ENCODE results near the gene COLGALT1. TPM values are rescaled to one million over a fixed set of nuclear protein-coding genes. Genes with fewer than 3 reads are reported as not detected.
"Not testable (repeated sequence)": the region's sequence is repeated elsewhere in the genome, so short reads cannot be mapped to it uniquely, and the experiment has no call there.

Gene COLGALT1
- total RNA-seq, 1 donor from 2014 or later = 74.5 TPM

GRCh38 chr19:17567940-17568339 lies 12.5 kb downstream of the COLGALT1 start:
- no peak for TF ChIP-seq CTCF (IDR thresholded peaks at IDR 0.05; ENCODE audit: partially characterized antibody, unreplicated experiment)
- DNase-seq = no peak
- H3K9me3 Mint-ChIP-seq (ENCODE audit: unreplicated experiment) = no peaks in the 10 kb centered on the region
- H3K4me1 Mint-ChIP-seq (ENCODE audit: low read depth, unreplicated experiment) = no peaks in the 10 kb centered on the region
- H3K27ac Mint-ChIP-seq (ENCODE audit: unreplicated experiment) = no peak overlapping the region
- peaks cover 3% of the 10 kb centered on the region for H3K27me3 Mint-ChIP-seq (ENCODE audit: unreplicated experiment)
- H3K36me3 Mint-ChIP-seq (ENCODE audit: unreplicated experiment) = no peaks in the 10 kb centered on the region
- no peak overlapping the region for H3K4me3 Mint-ChIP-seq (ENCODE audit: unreplicated experiment)

- not testable (repeated sequence) for H3K27me3 Mint-ChIP-seq (ENCODE audit: unreplicated experiment); H3K4me3 Mint-ChIP-seq (ENCODE audit: unreplicated experiment); H3K9me3 Mint-ChIP-seq (ENCODE audit: unreplicated experiment); H3K4me1 Mint-ChIP-seq (ENCODE audit: low read depth, unreplicated experiment); DNase-seq; H3K27ac Mint-ChIP-seq (ENCODE audit: unreplicated experiment); H3K36me3 Mint-ChIP-seq (ENCODE audit: unreplicated experiment)
Measured at GRCh38 chr19:17570291-17570690, 14.8 kb downstream of the COLGALT1 start.

GRCh38 chr19:17570791-17571190 lies 15.3 kb downstream of the COLGALT1 start:
- Mint-ChIP-seq H3K27ac (ENCODE audit: unreplicated experiment) (no peak overlapping the region), H3K36me3 (ENCODE audit: unreplicated experiment) (no peaks in the 10 kb centered on the region), H3K4me3 (ENCODE audit: unreplicated experiment) (no peak overlapping the region), H3K4me1 (ENCODE audit: low read depth, unreplicated experiment) (no peaks in the 10 kb centered on the region), H3K27me3 (ENCODE audit: unreplicated experiment) (peaks cover 3% of the 10 kb centered on the region), H3K9me3 (ENCODE audit: unreplicated experiment) (no peaks in the 10 kb centered on the region)
- no peak for TF ChIP-seq CTCF (IDR thresholded peaks at IDR 0.05; ENCODE audit: partially characterized antibody, unreplicated experiment)
- DNase-seq = no peak

- H3K36me3 Mint-ChIP-seq (ENCODE audit: unreplicated experiment) = no peaks in the 10 kb centered on the region
- H3K9me3 Mint-ChIP-seq (ENCODE audit: unreplicated experiment) = no peaks in the 10 kb centered on the region
- peaks cover 3% of the 10 kb centered on the region for H3K4me1 Mint-ChIP-seq (ENCODE audit: low read depth, unreplicated experiment)
- H3K4me3 Mint-ChIP-seq (ENCODE audit: unreplicated experiment) = no peak overlapping the region
- no peak overlapping the region for H3K27ac Mint-ChIP-seq (ENCODE audit: unreplicated experiment)
- peaks cover 3% of the 10 kb centered on the region for H3K27me3 Mint-ChIP-seq (ENCODE audit: unreplicated experiment)
- no peak for DNase-seq
- no peak for TF ChIP-seq CTCF (IDR thresholded peaks at IDR 0.05; ENCODE audit: partially characterized antibody, unreplicated experiment)
Measured at GRCh38 chr19:17572638-17573037, 17.2 kb downstream of the COLGALT1 start.

- no peaks in the 10 kb centered on the region for H3K9me3 Mint-ChIP-seq (ENCODE audit: unreplicated experiment)
- H3K4me1 Mint-ChIP-seq (ENCODE audit: low read depth, unreplicated experiment) = peaks cover 6% of the 10 kb centered on the region
- no peaks in the 10 kb centered on the region for H3K36me3 Mint-ChIP-seq (ENCODE audit: unreplicated experiment)
- no peak for TF ChIP-seq CTCF (IDR thresholded peaks at IDR 0.05; ENCODE audit: partially characterized antibody, unreplicated experiment)
- H3K27me3 Mint-ChIP-seq (ENCODE audit: unreplicated experiment) = peaks cover 5% of the 10 kb centered on the region
- no peak overlapping the region for H3K27ac Mint-ChIP-seq (ENCODE audit: unreplicated experiment)
- no peak overlapping the region for H3K4me3 Mint-ChIP-seq (ENCODE audit: unreplicated experiment)
- DNase-seq = no peak
Measured at GRCh38 chr19:17575871-17576757, 20.7 kb downstream of the COLGALT1 start.

All from glutamatergic neuron (in vitro differentiated cells).